Sigmoid colon (tissue), 7 donors: ENCODE data around the gene USP49. TPM values are rescaled to one million over a fixed set of nuclear protein-coding genes. Genes with fewer than 3 reads are reported as not detected.

ENCODE experiments used
- DNase-seq: peaks from one replicate; pipeline ENCODE4 v3.0.0-alpha.2; 2019
- H3K27ac ChIP-seq, 4 donors: fragments of 200-600 bp; sonication (generic); one replicate each; pipeline ENCODE4 v1.5.1; 2016 to 2019; ENCODE audit warnings: mild to moderate bottlenecking in 1 of 4
- H3K27me3 ChIP-seq, 3 donors: fragments of 200-600 bp; sonication (generic); one replicate each; pipeline ENCODE4 v1.5.1; 2019; ENCODE audit warnings: mild to moderate bottlenecking in 1 of 3
- H3K36me3 ChIP-seq, 4 donors: fragments of 200-600 bp; sonication (generic); one replicate each; pipeline ENCODE4 v1.5.1; 2016 to 2019
- H3K4me1 ChIP-seq, 4 donors: fragments of 200-600 bp; sonication (generic); one replicate each; pipeline ENCODE4 v1.5.1; 2017 to 2019
- H3K4me3 ChIP-seq, 4 donors: fragments of 200-600 bp; sonication (generic); one replicate each; pipeline ENCODE4 v1.5.1; 2017 to 2019; ENCODE audit warnings: mild to moderate bottlenecking in 2 of 4, moderate library complexity in 1 of 4
- H3K9me3 ChIP-seq, 4 donors: fragments of 200-600 bp in 3 of 4; sonication (generic) in 3 of 4; one replicate each; pipeline versions ENCODE4 v1.5.1 to v1.6.1; 2013 to 2019
- EP300 ChIP-seq, 4 donors: sonication (generic); formaldehyde crosslinking; IDR thresholded peaks; one replicate each; pipeline ENCODE4 v1.6.1; 2017; ENCODE audit warnings: antibody characterized with exemption in 4 of 4
- POLR2A ChIP-seq, 2 donors: fragments of 450-650 bp; IDR thresholded peaks; one replicate each; pipeline ENCODE4 v1.6.1; 2016; ENCODE audit warnings: antibody characterized with exemption in 2 of 2, mild to moderate bottlenecking in 2 of 2, moderate library complexity in 2 of 2
- POLR2AphosphoS5 ChIP-seq, 4 donors: sonication (generic); formaldehyde crosslinking; IDR thresholded peaks; one replicate each; pipeline ENCODE4 v1.6.1; 2017; ENCODE audit warnings: antibody characterized with exemption in 4 of 4
- WGBS, 2 donors: extraction: QIAGEN DNeasy Blood & Tissue Kit; methylation state at CpG; one replicate each; pipeline ENCODE4 v1.1.7; 2013; 5-methylcytosine and 5-hydroxymethylcytosine counted together
- intact Hi-C: fragments of 100-400 bp; cut with DNase I; formaldehyde crosslinking; loops from one replicate; pipeline ENCODE4 v1.15.1; 2023
- polyA plus RNA-seq, 3 donors: library from polyadenylated mRNA; stranded (reverse); fragments of 200-250 nt; gene quantifications; one replicate each; pipeline ENCODE4 v1.2.3, GENCODE V29; 2013
- total RNA-seq, 4 donors: library from RNA; depleted of rRNA; stranded (reverse); fragments of >200 nt; gene quantifications; one replicate each; pipeline ENCODE4 v1.1.0, GENCODE V29; 2016
- TF ChIP-seq, protein P1 (sequence below), 4 experiments: fragments of 450-650 bp in 3 of 4; fragments of 200-600 bp in 1 of 4; IDR thresholded peaks; one replicate each; pipeline ENCODE4 v1.5.1; 2016 to 2019; ENCODE audit warnings: antibody characterized with exemption in 4 of 4, mild to moderate bottlenecking in 3 of 4, moderate library complexity in 2 of 4
- donor health status: healthy with polysubstance abuse.
- donor health status: Bipolar disorder and iron deficiency.
- donor health status: healthy.

The USP49 gene
- total and polyA plus RNA-seq, 7 donors, result 0.23 to 10.0 (median 2.1) TPM

DNA sequence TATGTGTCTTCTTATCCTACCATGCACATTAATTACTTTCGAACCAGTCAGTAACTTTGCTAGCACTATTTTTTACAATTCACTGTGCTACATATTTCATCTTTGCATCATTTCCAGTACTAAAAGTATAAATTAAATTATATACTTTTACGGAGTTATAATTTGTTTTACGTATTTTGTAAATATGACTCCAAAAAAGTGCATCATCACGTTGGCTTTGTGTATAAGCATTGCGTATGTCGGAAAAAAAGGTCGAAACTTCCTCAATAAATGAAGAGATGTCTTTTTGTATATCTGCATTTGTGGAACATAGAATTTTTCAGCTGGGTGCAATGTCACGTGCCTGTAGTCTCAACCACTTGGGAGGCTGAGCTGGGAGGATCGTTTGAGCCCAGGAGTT lies 52.0 kb downstream of the USP49 start:
- TF ChIP-seq EP300 (IDR thresholded peaks at IDR 0.05) (no peak), POLR2A (IDR thresholded peaks at IDR 0.05) (no peak), POLR2AphosphoS5 (IDR thresholded peaks at IDR 0.05) (no peak)
- TF ChIP-seq, protein P1, sequence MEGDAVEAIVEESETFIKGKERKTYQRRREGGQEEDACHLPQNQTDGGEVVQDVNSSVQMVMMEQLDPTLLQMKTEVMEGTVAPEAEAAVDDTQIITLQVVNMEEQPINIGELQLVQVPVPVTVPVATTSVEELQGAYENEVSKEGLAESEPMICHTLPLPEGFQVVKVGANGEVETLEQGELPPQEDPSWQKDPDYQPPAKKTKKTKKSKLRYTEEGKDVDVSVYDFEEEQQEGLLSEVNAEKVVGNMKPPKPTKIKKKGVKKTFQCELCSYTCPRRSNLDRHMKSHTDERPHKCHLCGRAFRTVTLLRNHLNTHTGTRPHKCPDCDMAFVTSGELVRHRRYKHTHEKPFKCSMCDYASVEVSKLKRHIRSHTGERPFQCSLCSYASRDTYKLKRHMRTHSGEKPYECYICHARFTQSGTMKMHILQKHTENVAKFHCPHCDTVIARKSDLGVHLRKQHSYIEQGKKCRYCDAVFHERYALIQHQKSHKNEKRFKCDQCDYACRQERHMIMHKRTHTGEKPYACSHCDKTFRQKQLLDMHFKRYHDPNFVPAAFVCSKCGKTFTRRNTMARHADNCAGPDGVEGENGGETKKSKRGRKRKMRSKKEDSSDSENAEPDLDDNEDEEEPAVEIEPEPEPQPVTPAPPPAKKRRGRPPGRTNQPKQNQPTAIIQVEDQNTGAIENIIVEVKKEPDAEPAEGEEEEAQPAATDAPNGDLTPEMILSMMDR (IDR thresholded peaks at IDR 0.05), result no peak
- 93 to 94% methylated on average over 9 of the region's 9 CpGs for WGBS, 2 donors
- DNase-seq, result no peak
- Histone ChIP-seq H3K36me3 (no peaks in the 10 kb centered on the region), H3K27me3 (no peaks in the 10 kb centered on the region), H3K4me3 (no peak overlapping the region), H3K4me1 (peaks cover 0 to 11% (median 6%) of the 10 kb centered on the region in 4 donors), H3K9me3 (no peaks in the 10 kb centered on the region), H3K27ac (no peak overlapping the region)
- intact Hi-C loops, result no loop called here

- no peak for DNase-seq
- H3K27me3 ChIP-seq, result no peaks in the 10 kb centered on the region
- intact Hi-C loops, result no loop called here
- H3K27ac ChIP-seq, result no peak overlapping the region
- H3K4me3 ChIP-seq, result no peak overlapping the region
- TF ChIP-seq, protein P1 (IDR thresholded peaks at IDR 0.05), result no peak
- TF ChIP-seq EP300 (IDR thresholded peaks at IDR 0.05), result no peak
- no peak for TF ChIP-seq POLR2AphosphoS5 (IDR thresholded peaks at IDR 0.05)
- no peak for TF ChIP-seq POLR2A (IDR thresholded peaks at IDR 0.05)
- no peaks in the 10 kb centered on the region for H3K4me1 ChIP-seq
- WGBS, 2 donors, result 95 to 96% methylated on average over 4 of the region's 4 CpGs
- no peaks in the 10 kb centered on the region for H3K36me3 ChIP-seq
- no peaks in the 10 kb centered on the region for H3K9me3 ChIP-seq
These were observed 54.8 kb downstream of the USP49 start for GRCh38 chr6:41840326-41840725.

DNA sequence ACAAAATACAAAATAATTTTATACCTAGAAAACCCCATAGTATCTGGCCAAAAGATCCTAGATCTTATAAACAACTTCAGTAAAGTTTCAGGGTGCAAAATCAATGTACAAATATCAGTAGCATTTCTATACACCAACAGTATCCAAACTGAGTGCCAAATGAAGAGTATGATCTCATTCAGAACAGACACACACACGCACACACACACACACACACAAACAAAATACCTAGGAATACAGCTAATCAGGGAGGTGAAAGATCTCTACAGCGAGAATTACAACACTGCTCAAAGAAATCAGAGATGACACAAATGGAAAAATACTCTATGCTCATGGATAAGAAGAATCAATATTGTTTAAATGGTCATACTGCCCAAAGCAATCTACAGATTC lies 58.5 kb downstream of the USP49 start:
- Histone ChIP-seq H3K4me3 (no peak overlapping the region), H3K36me3 (no peaks in the 10 kb centered on the region), H3K4me1 (no peaks in the 10 kb centered on the region), H3K9me3 (no peaks in the 10 kb centered on the region), H3K27ac (no peak overlapping the region), H3K27me3 (no peaks in the 10 kb centered on the region)
- no peak for TF ChIP-seq EP300 (IDR thresholded peaks at IDR 0.05)
- no peak for TF ChIP-seq POLR2AphosphoS5 (IDR thresholded peaks at IDR 0.05)
- no peak for TF ChIP-seq POLR2A (IDR thresholded peaks at IDR 0.05)
- TF ChIP-seq, protein P1 (IDR thresholded peaks at IDR 0.05), result no peak
- DNase-seq, result no peak
- intact Hi-C loops, result no loop called here
- WGBS, 2 donors, result 95 to 96% methylated on average over 2 of the region's 2 CpGs

DNA sequence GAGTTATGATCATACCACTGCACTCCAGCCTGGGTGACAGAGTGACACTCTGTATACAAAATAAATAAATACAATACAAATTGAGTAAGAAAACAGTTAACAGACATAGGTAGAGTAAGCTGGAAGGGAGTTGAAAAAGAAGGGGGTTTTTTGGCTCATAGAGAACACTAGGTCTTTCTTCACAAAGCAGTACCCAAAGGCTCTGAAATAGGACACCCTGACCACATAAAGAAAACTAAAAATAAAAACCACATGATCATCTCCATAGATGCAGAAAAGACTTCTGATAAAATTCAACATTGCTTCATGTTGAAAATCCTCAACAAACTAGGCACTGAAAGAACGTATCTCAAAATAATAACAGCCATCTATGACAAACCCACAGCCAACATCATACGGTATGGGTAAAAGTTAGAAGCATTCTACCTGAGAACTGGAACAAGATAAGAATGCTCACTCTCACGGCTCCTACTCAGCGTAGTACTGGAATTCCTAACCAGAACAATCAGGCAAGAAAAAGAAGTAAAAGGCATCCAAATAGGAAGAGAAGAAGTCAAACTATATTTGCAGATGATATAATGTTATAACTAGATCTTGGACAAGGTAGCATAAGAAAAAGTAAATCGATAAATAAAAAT lies 59.0 kb downstream of the USP49 start:
- WGBS, 2 donors, result 84 to 90% methylated on average over 5 of the region's 5 CpGs
- intact Hi-C loops, result no loop called here

More for the DNA sequence above, 59.0 kb downstream of the USP49 start:
- Histone ChIP-seq H3K27ac (no peak overlapping the region), H3K4me1 (no peaks in the 10 kb centered on the region), H3K9me3 (no peaks in the 10 kb centered on the region), H3K4me3 (no peak overlapping the region), H3K36me3 (no peaks in the 10 kb centered on the region), H3K27me3 (no peaks in the 10 kb centered on the region)
- no peak for TF ChIP-seq EP300 (IDR thresholded peaks at IDR 0.05)
- no peak for TF ChIP-seq POLR2A (IDR thresholded peaks at IDR 0.05)
- TF ChIP-seq, protein P1 (IDR thresholded peaks at IDR 0.05), result no peak
- TF ChIP-seq POLR2AphosphoS5 (IDR thresholded peaks at IDR 0.05), result no peak
- DNase-seq, result no peak
